ENCODE data around the gene FXR2.

GRCh38 chr17:7611635-7612293 is 2.9 kb downstream of the FXR2 start:
- TF ChIP-seq EZH2 (IDR thresholded peaks at IDR 0.05; ENCODE audit: low read depth, unreplicated experiment) (no peak), NANOG (IDR thresholded peaks at IDR 0.05; ENCODE audit: borderline replicate concordance) (no peak), CTCF (conservative IDR thresholded peaks at IDR 0.05; ENCODE audit: low read depth in 2 of 2) (no peak), POLR2AphosphoS5 (IDR thresholded peaks at IDR 0.05; ENCODE audit: low read depth) (no peak), EZH2phosphoT487 (IDR thresholded peaks at IDR 0.05; ENCODE audit: unreplicated experiment) (no peak), CREB1 (CRISPR knock-in tag; IDR thresholded peaks at IDR 0.05; ENCODE audit: low read depth) (no peak), REST (IDR thresholded peaks at IDR 0.05; ENCODE audit: unreplicated experiment) (no peak), ZNF114 (CRISPR knock-in tag; IDR thresholded peaks at IDR 0.05) (no peak), ZNF462 (CRISPR knock-in tag; IDR thresholded peaks at IDR 0.05) (no peak)
